ENCODE measurements around the gene SV2B.
"Not testable (repeated sequence)": the region's sequence is repeated elsewhere in the genome, so short reads cannot be mapped to it uniquely, and the experiment has no call there.

Gene SV2B

GRCh38 chr15:91099995-91100813 is at the start of gene SV2B:
Gene SV2B (plus strand): TSS chr15:91100257. CDS start chr15:91226264, 126,007 bp downstream.
- peak; percentile 58 for DNase-seq

DNA sequence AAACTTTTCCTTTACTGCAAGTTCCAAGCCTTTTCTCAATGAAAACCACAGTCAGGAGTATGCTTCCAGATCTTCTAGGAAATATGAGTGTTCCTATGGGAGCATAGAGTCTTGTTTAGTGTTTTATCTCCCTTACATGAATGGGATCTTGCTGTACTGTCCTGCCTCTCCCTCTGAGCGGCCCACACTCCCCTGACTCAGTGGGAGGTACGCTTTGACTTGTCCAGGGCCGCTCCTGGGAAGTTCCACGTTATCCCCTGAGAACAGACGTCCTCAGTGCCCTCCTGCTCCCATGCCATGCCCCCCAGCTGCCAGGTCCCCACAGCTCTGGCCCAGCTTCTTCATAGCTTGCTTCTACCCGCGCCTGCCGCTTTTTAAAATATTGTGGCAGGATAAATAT is 48.8 kb upstream of the SV2B start:
- DNase-seq: no peak

DNA sequence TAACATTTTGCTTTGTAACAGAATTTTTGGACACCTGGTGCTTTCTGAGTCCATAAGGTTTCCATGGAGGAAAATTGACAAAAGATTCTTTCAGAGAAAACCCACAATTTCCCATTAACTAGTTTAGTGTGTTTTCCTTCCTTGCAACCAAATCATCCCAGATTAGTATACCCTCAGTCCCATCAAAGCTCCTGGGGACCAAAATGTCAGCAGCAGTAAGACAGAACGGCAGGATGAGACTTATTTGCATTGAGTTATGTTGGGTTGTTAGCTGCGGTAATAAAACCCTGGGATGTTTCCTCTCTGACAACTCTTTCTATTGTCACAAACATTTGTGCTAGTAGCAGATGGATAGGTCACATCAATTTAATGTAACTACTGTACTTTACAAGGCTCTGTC is 45.2 kb upstream of the SV2B start:
- no peak for DNase-seq

DNA sequence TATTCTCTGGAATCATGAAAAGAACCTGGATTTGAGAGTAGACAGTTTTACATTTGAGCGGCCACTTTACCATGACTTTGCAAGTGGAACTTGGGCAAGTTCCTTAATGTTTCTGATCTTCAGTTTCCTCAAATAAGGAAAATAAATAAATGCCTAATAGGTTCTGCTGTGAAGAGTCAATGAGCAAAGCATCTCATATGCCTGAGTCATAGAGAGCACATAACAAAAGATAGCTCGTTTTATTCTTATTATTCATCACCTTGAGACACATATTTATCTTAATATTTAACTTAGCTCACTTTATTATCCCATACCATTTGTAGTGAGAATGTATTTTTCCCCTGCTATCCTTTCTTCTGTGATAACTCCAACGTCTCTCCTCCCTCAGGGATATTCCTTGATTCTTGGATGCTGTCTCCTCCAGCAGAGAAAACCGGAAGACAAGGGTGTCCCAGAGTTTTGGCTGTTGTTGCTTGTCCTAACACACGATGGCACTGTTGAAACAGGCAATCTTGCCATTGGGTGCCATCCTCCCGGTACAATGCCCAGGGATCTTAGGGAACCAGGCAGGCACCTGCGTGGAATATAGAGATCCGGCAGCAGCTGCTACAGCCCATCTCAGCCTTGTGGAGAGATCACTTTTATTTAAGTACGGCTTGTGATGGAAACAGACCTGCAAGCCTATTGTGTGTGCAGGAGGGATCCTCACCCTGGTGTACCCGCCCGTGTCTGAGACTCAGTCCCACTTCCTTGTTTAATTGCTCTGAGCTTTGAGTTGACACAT is 44.3 kb upstream of the SV2B start:
- peak; percentile 79 for DNase-seq

GRCh38 chr15:91061230-91061629 is 38.8 kb upstream of the SV2B start:
- DNase-seq: no peak

DNA sequence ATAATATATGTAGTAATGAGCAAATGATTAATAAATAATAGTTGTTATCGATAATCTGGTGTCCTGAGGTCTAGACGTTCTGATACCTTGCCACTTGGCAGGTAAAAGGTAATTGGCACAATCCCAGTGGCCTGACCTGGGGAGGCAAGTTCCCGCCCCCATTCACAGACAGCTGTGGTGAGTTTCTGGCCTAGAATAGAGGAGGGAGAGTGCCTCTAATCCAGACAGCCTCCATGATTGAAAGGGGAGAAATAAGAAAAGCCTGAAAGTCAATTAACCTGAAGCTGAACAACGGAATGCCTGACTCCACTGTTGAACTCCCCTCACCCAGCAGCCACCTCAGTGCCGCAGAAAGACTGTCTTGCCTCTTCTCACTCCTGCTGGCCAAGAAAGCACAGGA is 38.1 kb upstream of the SV2B start:
- peak; percentile 10 for DNase-seq

GRCh38 chr15:91065505-91065904 is 34.6 kb upstream of the SV2B start:
- no peak for DNase-seq

DNA sequence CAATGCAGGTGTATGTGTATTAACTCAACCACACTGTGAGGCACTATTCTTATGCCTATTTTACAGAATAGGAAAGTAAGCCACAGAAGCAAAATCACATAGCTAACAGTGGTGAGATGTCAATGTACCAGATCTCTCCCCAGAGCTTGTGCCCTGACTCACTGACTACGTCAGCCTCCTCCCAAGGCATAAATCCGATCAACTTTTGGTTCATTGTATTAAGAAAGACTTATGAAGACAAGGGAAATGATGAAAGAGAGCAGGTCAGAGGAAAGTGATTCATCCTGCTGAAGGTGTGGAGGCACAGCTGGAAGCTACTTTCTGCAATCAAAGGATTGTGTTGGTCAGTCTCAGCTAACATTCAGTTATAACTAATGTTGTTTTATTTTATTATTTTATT is 33.0 kb upstream of the SV2B start:
- DNase-seq: no peak

- no peak for DNase-seq
Measured at GRCh38 chr15:91068436-91068835, 31.6 kb upstream of the SV2B start.

- no peak for DNase-seq
Measured at GRCh38 chr15:91068966-91069365, 31.1 kb upstream of the SV2B start.

DNA sequence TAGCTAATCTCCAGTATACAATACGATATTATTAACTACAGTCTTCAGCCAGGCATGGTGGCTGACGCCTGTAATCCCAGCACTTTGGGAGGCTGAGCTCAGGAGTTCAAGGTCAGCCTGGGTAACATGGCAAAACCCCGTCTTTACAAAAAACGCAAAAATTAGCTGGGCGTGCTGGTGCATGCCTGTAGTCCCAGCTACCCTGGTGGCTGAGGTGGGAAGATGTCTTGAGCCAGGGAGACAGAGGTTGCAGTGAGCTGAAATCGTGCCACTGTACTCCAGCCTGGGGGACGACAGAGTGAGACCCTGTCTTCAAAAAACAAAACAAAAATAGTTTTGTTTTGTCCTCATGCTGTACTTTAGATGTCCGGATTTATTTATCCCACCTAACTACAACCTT is 29.2 kb upstream of the SV2B start:
- no peak for DNase-seq

DNA sequence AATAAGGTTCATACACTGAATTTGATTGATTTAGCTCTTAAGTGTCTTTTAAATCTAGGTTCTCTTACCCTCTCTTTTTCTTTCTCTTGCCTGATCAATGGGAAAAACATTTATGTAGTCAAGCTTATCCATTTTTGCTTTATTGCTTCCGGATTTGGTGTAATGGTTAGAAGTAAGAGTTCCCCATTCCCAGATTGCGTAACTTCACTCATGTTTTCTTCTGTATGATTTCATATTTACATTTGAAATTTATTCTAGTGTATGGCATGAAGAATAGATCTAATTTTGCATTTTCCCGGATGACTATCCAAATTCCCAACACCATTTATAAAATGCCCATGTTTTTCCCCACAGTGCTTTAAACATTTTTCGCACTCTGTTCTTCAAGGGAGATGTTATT is 27.9 kb upstream of the SV2B start:
- no peak for DNase-seq

GRCh38 chr15:91073077-91073476 is 27.0 kb upstream of the SV2B start:
- no peak for DNase-seq

DNA sequence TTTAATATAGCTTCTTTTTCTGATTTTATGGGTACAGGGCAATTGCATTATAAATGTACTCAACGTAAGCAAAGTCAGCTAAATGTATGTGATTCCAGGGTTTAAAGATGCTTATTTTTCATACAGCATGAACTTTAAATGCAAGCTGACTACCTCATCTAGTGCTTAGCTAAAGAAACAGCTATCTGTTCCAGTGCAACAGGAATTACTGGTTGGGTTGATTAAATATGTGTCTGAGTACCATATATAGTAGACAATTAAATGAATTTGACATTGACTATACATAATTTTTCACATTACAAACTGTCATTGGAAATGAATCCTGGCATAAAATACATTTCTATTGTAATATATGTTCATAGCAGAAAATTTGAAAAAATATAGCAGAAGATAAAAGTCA is 26.3 kb upstream of the SV2B start:
- no peak for DNase-seq

GRCh38 chr15:91075739-91076138 is 24.3 kb upstream of the SV2B start:
- DNase-seq: no peak

DNA sequence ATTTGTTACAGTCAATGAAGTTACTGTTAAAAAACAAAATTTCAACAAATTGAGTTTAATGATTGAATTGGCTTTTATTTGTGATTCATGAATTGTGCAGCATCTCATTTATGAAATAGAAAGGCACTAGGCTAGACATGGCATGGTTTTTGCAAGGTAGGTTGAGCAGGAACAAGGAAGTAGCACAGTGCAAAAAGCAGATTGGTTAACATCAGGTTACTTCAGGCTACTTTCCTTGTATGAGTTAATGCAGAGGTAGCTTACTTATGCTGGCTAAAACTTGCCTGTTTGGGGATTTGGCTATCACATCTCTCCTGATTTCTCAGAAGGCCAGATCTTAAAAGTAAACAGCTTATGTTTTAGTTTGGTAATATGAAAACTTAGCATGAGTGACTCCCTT is 23.0 kb upstream of the SV2B start:
- DNase-seq: no peak

DNA sequence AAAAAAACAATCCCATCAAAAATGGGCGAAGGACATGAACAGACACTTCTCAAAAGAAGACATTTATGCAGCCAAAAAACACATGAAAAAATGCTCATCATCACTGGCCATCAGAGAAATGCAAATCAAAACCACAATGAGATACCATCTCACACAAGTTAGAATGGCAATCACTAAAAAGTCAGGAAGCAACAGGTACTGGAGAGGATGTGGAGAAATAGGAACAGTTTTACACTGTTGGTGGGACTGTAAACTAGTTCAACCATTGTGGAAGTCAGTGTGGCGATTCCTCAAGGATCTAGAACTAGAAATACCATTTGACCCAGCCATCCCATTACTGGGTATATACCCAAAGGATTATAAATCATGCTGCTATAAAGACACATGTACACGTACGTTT is 6.2 kb upstream of the SV2B start:
- DNase-seq: not testable (repeated sequence)

DNA sequence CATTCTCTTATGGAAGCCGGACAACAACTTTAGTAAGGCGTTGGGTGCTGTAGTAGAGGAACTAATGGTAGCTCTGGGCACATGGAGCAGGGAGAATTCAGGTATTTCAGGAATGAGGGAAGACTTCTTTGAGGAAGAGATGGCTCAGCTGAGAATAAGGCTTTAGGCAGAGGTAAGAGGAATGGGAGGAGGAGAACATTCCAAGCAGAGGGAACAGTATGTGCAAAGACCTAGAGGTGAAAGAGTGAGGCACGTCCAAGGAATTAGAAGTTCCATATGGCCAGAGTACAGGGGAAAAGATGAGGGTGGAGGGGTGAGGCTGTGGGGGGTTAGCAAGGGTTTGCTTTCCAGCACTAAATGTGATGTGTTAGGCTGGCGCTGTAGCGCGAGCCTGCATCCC is 1.6 kb upstream of the SV2B start:
- no peak for DNase-seq

DNA sequence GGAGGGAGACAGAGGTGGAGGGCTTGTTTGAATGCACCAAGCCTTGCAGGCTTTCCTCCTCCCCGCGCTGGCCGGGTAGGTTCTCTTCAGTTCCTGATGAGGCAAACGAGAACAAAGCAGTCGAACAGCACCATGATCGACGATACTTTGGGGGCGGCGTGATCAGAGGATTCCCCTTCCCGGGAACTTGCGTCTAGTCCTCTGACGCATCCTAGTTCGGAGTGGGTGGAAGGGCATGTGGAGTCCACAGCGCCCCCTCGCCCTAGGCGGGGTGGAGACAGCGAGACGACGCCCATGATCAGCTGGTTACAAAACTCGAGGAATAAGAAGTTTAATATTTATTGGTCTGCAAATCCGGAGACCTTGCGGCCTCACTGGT is 452 bp upstream of the SV2B start:
- peak; percentile 58 for DNase-seq

DNA sequence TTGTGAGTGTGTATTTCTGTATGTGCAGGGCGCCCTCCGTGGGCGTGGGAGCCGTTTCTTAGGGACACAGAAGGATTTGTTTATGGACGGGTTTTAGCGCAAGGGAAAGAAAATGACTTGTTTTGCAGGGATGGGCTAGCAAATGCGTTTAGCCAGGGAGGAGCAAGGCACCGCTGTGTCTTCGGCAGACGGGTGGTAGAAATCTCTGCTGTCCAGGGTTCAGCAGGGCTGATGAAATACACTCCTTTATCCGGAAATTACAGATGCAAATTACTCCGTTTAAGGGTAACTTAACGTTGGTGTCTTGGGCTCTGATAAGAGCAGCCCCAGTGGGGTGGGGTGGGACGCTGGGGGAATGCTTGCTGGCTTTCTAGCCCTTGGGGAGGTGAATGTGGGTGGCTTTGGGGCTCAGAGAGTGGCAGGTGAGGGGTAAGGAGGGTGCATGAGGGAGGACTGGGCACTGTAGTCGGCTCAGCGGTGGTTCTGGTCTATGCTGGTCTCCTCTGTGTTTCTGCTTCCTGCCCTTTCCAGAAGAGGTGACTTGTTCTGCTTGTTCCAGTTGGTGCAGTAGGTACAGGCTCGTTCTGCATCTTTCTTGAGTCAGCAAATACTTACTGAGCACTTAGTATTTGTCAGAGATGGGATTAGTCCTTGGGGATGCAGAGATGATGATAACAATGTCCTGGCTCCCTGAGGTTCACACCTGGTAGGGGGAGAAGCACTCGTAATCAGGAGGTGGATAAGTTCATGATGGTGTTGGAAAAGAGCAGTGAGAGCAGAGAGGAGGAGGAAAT is 954 bp downstream of the SV2B start:
- no peak for DNase-seq

- no peak for DNase-seq
Measured at GRCh38 chr15:91101608-91101920, 1.5 kb downstream of the SV2B start.

- no peak for DNase-seq
Measured at GRCh38 chr15:91102546-91103330, 2.7 kb downstream of the SV2B start.

DNA sequence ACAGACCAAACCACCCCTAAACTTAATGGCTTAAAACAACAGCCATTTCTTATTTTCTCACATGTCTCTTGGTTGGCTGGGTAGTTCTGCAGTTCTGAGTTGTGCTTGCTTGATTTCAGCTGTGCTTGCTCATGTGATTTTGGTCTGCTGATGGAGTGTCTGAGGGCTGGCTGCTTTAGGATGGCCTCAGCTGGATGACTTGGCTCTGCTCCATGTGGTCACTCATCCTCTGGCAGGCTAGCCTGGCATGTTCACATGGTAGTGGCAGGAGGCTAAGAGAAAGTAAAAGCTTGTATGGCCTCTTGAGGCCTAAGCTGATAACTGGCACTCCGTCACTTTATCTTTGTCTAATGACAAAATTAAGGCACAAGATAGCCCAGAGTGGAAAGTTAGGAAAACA is 4.1 kb downstream of the SV2B start:
- no peak for DNase-seq
